Suprapubic skin (tissue), 3 donors: ENCODE results near the gene ARHGEF39.

Source experiments
- POLR2AphosphoS5 ChIP-seq, 3 donors: sonication (generic); formaldehyde crosslinking; IDR thresholded peaks; one replicate each; pipeline ENCODE4 v1.6.1; 2017; ENCODE audit warnings: antibody characterized with exemption in 3 of 3
- TF ChIP-seq, protein P1 (sequence below), 2 donors: fragments of 200-600 bp in 1 of 2; fragments of 450-650 bp in 1 of 2; sonication (generic) in 1 of 2; IDR thresholded peaks; one replicate each; pipeline ENCODE4 v1.5.1; 2016 to 2019; ENCODE audit warnings: antibody characterized with exemption in 2 of 2, mild to moderate bottlenecking in 1 of 2, moderate library complexity in 1 of 2

DNA sequence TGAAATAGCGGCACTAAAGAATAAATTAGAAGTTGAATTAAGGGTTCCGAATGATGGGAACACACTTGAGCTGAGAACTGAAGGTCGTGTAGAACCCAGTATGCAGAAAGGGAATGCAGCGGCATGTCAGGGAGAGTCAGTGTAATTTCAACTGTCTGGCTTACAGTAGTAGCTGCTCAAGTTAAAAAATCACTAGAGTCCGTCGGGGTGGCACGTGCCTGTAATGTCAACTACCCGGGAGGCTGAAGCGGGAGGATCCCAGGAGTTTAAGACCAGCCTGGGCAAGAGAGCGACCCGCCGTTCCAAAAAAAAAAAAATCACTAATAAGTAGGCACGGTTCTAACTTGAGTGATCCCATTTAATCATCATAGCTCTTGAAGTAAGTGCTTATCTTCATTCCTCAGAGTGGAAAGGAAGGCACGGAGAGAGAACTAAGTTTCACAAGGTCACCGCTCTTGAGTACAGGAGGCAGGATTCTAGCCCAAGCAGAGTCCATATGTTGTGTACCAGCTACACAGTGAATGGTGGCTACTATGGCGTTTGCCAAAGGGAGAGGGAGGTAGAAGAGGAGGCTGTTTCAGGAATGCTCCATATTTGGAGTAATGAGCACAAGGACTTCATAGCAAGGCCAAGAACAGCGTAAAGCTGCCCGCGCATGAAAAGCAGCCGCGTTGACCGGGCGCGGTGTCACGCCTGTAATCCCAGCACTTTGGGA is 8.0 kb downstream of the ARHGEF39 start:
- TF ChIP-seq, protein P1, sequence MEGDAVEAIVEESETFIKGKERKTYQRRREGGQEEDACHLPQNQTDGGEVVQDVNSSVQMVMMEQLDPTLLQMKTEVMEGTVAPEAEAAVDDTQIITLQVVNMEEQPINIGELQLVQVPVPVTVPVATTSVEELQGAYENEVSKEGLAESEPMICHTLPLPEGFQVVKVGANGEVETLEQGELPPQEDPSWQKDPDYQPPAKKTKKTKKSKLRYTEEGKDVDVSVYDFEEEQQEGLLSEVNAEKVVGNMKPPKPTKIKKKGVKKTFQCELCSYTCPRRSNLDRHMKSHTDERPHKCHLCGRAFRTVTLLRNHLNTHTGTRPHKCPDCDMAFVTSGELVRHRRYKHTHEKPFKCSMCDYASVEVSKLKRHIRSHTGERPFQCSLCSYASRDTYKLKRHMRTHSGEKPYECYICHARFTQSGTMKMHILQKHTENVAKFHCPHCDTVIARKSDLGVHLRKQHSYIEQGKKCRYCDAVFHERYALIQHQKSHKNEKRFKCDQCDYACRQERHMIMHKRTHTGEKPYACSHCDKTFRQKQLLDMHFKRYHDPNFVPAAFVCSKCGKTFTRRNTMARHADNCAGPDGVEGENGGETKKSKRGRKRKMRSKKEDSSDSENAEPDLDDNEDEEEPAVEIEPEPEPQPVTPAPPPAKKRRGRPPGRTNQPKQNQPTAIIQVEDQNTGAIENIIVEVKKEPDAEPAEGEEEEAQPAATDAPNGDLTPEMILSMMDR (IDR thresholded peaks at IDR 0.05), result no peak
- no peak for TF ChIP-seq POLR2AphosphoS5 (IDR thresholded peaks at IDR 0.05)
